ENCODE measurements around the gene PTPRR.
A peak's percentile ranks its signal among the peaks of the same experiment; 100 is the strongest.

Gene PTPRR

GRCh38 chr12:70686299-70686698, 234.2 kb downstream of the PTPRR start:
- DNase-seq = no peak

GRCh38 chr12:70683976-70684375, 236.6 kb downstream of the PTPRR start:
- DNase-seq = no peak

DNA sequence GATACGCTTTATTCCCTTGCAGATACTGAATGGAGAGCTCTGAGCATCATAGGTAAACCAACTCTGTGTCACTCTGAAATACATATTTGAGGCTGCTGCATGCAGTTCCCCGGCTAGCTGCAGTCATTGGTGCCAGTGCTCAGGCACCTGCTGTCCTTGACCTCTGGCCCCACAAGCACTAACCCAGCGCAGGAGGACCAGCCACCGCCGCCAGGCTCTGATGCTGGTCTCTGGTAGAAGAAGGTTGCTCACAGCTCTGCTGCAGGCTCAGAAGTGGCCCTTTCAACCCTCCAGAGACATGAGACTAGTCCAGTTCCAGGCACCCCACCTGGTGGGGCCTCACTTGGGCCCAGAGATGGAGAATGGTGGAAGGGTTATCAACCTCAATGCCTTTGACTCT, 248.8 kb downstream of the PTPRR start:
- no peak for DNase-seq

GRCh38 chr12:70670948-70671347, 249.6 kb downstream of the PTPRR start:
- no peak for DNase-seq

- DNase-seq = no peak
Observed at GRCh38 chr12:70667253-70667652, 253.3 kb downstream of the PTPRR start.

DNA sequence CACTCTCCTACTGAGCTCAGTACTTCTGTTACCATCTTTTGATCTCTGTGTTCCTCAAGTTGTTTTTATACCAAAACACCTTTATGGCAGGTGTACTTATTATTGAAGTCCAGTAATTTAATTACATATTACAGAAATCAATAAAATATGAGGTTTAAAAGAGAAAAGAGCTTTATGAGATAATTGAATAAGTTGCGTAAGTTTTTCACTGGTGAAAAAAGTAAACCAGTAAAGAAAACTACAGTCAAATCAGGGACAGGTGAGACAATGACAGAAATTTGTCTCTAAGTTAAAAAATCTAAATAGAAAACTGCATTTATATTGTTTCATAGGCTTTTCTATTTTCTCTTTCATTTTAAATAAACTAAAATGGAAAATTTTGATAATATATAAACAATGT, 254.2 kb downstream of the PTPRR start:
- DNase-seq = no peak

DNA sequence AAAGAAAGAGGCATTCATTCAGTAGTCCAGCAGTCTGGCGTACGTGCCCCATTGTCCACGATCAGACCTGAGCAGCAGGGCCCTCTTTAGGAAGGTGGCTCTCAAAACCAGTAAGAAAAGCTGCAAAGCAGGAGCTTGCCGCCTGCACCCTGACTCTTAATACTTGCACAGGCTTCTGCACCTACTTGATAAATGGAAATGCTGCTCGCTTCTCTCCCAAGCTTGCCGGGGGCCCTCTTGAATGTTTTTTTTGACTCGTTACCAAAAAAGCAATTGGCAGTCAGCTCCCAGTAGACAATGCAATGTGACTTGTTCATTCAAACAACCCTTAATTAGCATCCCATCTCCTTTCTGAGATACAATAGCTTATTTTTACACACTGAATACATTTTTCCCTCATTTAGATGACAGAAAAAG, 256.1 kb downstream of the PTPRR start:
- DNase-seq = peak; percentile 15

DNA sequence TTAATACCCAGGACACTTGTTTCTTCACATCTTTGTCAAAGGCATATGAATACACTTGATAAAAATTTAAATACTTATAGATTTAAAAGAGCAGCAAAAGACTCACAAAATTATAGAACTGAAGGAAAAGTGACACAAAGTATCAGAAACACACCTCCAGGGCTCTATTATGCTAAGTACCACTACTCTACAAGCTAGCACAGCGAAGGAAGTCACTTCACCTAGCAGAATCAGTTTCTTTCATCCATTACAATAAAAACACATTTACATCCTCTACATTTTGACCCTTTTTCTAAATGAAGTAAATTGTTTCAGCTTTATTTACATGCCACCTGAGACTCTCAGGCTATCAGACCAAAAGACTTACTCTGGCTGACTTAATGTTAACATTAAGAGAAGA, 256.7 kb downstream of the PTPRR start:
- no peak for DNase-seq

GRCh38 chr12:70661466-70662161, 258.9 kb downstream of the PTPRR start:
- DNase-seq = no peak

DNA sequence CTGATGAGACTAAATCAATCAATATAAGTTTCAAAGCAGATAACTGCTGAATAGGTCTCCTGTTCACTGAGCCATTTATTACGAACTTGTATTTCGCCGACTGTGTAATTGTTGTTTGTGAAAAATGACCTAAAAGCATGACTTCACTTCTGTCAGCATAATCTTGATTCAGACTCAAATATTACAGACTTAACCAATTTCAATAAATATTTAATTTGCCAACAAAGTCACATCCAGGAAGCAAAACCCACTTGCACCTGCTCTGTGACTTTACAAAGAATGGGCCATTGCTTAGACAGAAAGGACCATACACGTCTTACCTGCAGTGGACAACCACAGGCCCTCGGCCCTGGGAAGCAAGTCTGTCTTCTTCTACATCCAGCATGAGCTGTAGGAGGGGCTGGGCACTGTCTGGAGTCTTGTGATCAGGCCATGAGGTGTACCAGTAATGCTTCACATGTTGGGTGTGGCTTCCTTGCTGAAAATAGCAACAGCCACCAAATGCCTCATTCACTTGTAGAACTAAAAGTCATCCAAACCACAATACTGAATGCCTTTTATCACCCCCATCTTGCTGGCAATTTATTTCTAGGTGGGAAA, 259.8 kb downstream of the PTPRR start:
- DNase-seq = no peak

DNA sequence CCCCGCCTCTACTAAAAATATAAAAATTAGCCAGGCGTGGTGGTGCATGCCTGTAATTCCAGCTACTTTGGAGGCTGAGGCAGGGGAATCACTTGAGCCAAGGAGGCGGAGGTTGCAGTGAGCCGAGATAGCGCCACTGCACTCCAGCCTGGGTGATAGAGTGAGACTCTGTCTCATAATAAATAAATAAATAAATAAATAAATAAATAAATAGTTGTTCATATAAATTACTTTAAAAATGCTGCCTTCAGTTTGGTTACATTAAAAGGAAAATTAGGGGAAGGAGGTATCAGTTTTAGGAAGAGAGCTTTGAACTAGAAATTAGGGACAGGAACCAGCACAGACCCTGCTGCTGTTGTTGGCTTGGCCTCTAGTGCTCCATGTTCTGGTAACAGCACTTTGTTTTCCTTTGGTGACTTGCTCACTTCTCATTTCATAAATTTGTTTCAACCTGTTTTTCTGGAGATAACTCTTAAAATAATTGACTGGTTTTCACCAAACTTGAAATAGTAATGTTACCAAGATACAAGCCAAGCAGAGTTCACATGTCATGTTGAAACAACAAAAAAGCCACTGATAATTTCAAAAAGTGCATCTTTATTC, 260.4 kb downstream of the PTPRR start:
- DNase-seq = no peak

- no peak for DNase-seq
Observed at GRCh38 chr12:70659077-70659606, 261.4 kb downstream of the PTPRR start.

DNA sequence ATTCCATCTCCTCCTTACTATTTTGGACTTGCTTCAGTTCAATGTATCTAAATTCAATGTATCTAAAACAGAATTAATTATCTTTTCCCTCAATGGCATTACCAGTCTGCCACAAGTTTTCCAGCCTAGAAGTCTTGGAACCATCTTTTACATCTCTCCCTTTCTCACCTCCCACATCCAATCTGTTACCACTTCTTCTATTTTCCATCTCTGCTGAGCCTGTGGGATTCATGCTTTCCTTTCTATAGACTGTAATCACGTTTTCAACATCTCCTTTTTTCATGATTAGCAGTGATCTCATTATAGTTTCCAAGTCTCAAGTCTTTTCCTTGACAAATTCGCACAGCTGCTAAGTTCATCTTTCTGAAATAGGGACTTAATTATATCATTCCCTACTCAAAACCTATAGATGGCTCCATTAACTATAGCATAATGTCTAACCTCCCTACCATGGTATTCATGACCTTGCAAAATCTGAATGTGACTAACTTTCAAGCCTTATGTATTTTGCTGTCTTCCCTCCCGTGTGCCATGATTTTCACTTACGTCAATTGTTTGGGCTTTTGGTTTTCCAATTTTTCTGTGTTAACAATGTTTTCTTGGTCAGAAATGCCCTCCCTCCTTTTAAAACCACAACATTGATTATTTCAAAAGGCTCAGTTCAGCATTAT, 262.8 kb downstream of the PTPRR start:
- no peak for DNase-seq

GRCh38 chr12:70652451-70652850, 268.1 kb downstream of the PTPRR start:
- DNase-seq = no peak

DNA sequence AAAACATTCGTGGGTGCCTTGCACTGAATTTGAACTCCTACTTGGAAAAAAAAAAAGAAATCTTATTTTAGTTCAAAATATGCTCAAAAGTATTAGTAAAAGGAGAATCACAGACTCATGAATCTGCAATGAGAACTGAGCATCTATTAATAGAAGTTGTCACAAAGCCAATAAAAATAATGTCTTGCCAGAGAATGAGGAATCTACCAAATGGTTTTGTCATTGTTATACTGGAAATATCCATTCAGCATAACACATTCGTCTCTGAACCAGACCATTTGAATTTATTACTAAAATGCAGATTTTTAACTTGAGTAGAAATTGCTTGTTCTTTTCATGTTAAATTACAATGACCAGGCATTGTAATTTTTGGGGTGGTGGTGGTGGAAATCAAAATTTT, 271.7 kb downstream of the PTPRR start:
- DNase-seq = no peak

DNA sequence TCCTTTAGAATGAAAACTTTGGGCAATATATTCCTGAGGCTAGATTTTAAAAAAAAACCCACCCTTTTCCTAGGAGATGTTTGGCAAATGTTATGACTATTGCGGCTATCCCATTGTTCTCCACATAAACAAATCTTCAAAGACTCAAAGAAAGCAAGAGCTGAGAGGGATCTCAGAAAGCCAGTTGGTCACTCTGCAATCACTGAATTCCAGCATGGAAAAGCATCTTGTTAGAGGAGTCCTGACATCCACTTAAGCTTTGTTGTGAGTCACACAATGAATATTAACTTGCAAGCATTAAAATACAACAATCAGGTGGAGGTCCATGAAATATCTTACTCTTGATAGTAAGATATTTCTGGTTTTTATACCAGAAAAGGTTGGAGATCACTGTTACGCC, 272.3 kb downstream of the PTPRR start:
- DNase-seq = no peak

- no peak for DNase-seq
Observed at GRCh38 chr12:70646850-70647249, 273.7 kb downstream of the PTPRR start.

DNA sequence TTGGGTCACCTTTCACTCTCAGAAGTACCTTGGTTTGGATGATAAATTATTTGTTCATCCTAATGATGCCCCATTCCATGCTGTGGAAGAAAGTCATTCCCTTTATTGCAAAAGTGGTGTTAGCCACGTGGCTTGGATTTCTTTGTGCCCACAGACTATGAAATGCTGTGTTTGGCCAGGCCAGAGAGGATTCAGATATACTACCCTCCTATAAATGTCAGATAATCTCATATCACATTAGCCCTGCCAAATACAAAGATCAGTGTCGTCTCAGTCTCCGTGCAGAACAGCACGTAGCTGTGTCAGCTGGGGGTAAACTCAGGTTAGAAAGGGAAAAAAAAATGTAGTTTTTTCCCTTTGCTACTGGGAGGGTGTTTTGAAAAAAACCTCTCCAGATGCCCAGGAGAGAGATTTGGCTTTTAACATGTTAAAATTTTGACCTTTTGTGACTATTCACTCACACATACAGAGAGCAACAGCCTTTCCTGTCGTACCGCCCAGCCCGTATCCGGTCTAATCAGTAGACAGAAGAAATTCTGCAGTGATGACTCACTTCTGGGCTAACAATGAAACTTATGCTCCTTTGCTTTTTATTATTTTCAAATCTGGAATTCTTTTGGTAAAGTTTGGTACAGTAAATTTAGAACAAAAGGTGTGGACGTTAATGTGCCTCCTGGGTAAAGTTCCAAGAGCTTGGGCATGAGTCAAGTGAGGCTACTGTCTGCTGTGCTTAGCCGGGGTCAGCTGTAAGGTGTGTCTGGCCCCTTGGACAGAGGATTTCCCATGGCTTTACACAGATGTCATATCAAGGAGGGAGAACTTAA, 274.8 kb downstream of the PTPRR start:
- no peak for DNase-seq

GRCh38 chr12:70644861-70645260, 275.7 kb downstream of the PTPRR start:
- DNase-seq = no peak

DNA sequence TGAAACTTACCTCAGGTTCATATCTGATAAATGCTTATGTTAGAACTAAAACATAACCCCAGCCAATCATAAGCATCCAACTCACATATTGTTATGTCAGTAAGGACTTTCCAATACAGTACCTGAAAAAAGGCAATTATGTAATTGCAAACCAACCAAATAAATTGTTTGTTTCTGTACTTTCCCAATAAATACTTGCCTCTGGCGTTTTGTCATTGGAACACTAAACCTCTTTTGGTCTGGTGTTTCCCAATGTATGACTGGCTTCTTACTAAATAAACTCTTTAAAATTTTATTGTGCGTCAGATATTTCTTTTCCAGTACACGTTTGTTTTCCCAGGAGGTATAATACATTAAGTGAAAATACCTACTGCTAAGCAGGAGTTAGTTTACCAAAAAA, 276.6 kb downstream of the PTPRR start:
- no peak for DNase-seq

GRCh38 chr12:70641691-70642090, 278.8 kb downstream of the PTPRR start:
- DNase-seq = no peak

DNA sequence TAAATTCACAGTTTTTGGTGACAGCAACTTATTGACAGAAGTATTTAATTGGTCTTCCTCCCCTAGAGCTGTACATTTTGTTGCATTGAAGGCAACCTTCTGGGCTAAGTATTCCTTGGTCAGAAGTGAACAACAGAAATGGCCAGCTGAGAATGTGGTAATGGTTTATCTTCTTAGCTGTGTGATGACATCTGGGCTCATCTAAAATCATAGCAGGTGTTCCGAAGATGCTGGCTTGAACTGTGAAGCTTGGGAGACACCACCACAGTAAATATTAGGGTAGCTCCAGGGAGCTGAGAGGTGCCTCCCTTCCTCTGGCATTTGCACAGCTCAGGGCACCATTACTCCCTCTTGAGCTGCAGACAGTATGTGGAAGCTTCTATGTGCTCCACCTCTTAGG, 279.6 kb downstream of the PTPRR start:
- DNase-seq = no peak

GRCh38 chr12:70639535-70639934, 281.0 kb downstream of the PTPRR start:
- no peak for DNase-seq

Data from NCI-H1092 (cell line).